Measurements from ENCODE around the gene BNC1. TPM values are rescaled to one million over a fixed set of nuclear protein-coding genes. Genes with fewer than 3 reads are reported as not detected.

The BNC1 gene
- total RNA-seq, 1 donor from 2014 or later: 3.1 TPM

- no peaks in the 10 kb centered on the region for H3K4me1 ChIP-seq
- H3K27me3 ChIP-seq: no peaks in the 10 kb centered on the region
- H3K36me3 ChIP-seq: no peaks in the 10 kb centered on the region
- DNase-seq: no peak
- no peak for TF ChIP-seq CTCF (IDR thresholded peaks at IDR 0.05)
- no peak overlapping the region for H3K4me3 ChIP-seq
- ATAC-seq: no peak
- intact Hi-C loops (cut with DNase I): no loop called here
- no peak overlapping the region for H3K27ac ChIP-seq
- H3K9me3 ChIP-seq: no peaks in the 10 kb centered on the region
These were observed 27.6 kb upstream of the BNC1 start for GRCh38 chr15:83312071-83312470.

GRCh38 chr15:83310521-83311456 is 26.3 kb upstream of the BNC1 start:
- intact Hi-C loops (cut with DNase I): no loop called here
- DNase-seq (no peak), ATAC-seq (no peak)
- Histone ChIP-seq H3K27me3 (no peaks in the 10 kb centered on the region), H3K4me3 (no peak overlapping the region), H3K27ac (no peak overlapping the region), H3K9me3 (no peaks in the 10 kb centered on the region), H3K4me1 (no peaks in the 10 kb centered on the region), H3K36me3 (no peaks in the 10 kb centered on the region)
- TF ChIP-seq CTCF (IDR thresholded peaks at IDR 0.05): no peak

DNA sequence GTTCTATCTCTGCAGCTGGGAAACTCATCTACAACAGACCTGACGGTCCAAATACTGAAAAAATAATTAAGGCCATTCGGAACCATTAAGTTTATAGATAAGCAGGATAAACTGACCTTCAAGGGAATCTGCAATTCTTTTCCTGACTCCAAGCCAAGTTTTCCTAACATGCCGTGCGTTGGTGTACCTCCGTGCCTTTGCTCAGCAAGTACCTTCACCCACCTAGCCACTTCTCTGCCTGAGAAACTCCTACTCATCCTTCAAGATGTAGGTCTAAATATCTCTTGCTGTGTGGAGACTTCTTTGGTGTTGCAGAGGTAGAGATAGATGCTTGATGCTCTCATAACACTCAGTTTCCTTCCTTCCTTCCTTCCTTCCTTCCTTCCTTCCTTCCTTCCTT is 24.2 kb upstream of the BNC1 start:
- TF ChIP-seq CTCF (IDR thresholded peaks at IDR 0.05): no peak
- no peaks in the 10 kb centered on the region for H3K27me3 ChIP-seq
- no peak for DNase-seq
- H3K27ac ChIP-seq: no peak overlapping the region
- intact Hi-C loops (cut with DNase I): no loop called here
- no peaks in the 10 kb centered on the region for H3K9me3 ChIP-seq
- H3K4me3 ChIP-seq: no peak overlapping the region
- ATAC-seq: no peak
- no peaks in the 10 kb centered on the region for H3K36me3 ChIP-seq
- H3K4me1 ChIP-seq: no peaks in the 10 kb centered on the region

DNA sequence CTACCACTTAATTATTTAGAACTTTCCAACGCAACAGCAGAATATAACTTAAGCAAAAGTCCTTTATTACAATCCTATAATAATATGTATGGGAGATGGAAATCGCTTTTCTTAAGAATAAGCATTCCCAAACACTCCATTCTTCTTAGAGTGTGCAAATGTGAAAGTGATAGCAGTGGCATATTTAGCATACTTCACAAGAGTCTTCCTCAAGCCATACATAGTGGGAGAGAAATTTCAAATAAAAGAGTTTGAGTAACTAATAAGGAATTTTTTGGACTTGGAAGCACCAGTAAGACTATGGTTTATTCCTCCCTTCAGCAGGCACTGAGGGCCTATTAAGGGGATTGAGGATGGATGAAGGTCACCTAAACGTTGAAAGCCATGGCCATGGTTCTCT is 22.1 kb upstream of the BNC1 start:
- intact Hi-C loops (cut with DNase I): no loop called here
- Histone ChIP-seq H3K4me3 (no peak overlapping the region), H3K36me3 (no peaks in the 10 kb centered on the region), H3K9me3 (no peaks in the 10 kb centered on the region), H3K4me1 (no peaks in the 10 kb centered on the region), H3K27me3 (no peaks in the 10 kb centered on the region), H3K27ac (no peak overlapping the region)
- ATAC-seq: no peak
- no peak for TF ChIP-seq CTCF (IDR thresholded peaks at IDR 0.05)
- DNase-seq: no peak

DNA sequence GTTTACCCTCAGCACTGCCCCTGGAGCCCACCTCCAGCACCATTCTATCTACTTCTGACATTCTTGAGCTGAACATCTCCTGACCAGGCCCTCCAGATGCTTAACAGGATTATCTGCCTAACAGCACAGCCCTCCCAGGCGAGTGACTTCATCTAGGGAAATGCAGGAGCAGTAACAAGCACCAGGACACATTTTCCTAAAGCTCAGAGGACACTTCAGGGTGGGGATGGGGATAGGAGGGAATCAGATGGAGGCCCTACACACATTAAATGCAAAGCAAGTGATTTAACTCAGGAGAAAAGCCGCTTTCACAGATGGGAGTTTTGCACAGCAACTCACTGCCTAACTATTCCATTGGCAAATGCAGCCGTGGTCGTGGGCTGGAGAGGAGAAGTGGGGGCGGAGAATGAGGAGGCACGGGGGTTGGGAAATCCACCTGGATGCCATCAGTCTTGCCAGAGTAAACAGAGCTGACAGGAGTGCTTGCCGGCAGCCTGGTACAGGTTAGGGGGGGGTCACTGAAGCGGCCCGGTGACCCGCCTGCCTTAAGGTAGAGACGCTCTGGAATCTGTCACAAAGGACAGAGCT is 21.3 kb upstream of the BNC1 start:
- H3K4me1 ChIP-seq: no peaks in the 10 kb centered on the region
- no peaks in the 10 kb centered on the region for H3K9me3 ChIP-seq
- no peaks in the 10 kb centered on the region for H3K27me3 ChIP-seq
- no peaks in the 10 kb centered on the region for H3K36me3 ChIP-seq
- no peak for TF ChIP-seq CTCF (IDR thresholded peaks at IDR 0.05)
- no peak overlapping the region for H3K27ac ChIP-seq
- H3K4me3 ChIP-seq: no peak overlapping the region
- peak; percentile 74 for DNase-seq
- intact Hi-C loops (cut with DNase I): no loop called here
- ATAC-seq: peak; percentile 89
